ENCODE results near the gene HECW1.

GRCh38 chr7:43408981-43409380 lies 296.5 kb downstream of the HECW1 start:
- no peak for TF ChIP-seq EP300 (IDR thresholded peaks at IDR 0.05)
- no peak for TF ChIP-seq ESRRA (IDR thresholded peaks at IDR 0.05; ENCODE audit: borderline replicate concordance, low read length)
- TF ChIP-seq CTCF (IDR thresholded peaks at IDR 0.05): no peak
- TF ChIP-seq RARB (CRISPR knock-in tag; IDR thresholded peaks at IDR 0.05): no peak
- no peak for TF ChIP-seq JUN (IDR thresholded peaks at IDR 0.05)
- no peak for TF ChIP-seq HMGXB4 (CRISPR knock-in tag; IDR thresholded peaks at IDR 0.05; ENCODE audit: borderline replicate concordance)
- TF ChIP-seq RNF2 (IDR thresholded peaks at IDR 0.05; ENCODE audit: borderline replicate concordance, low read depth): no peak
- TF ChIP-seq E2F6 (IDR thresholded peaks at IDR 0.05; ENCODE audit: borderline replicate concordance, low read depth): no peak
- no peak for TF ChIP-seq ZNF302 (CRISPR knock-in tag; IDR thresholded peaks at IDR 0.05)
- no peak for TF ChIP-seq POLR2A (IDR thresholded peaks at IDR 0.05; ENCODE audit: low read length)
